Measurements from ENCODE around the gene FZD8. TPM values are rescaled to one million over a fixed set of nuclear protein-coding genes. Genes with fewer than 3 reads are reported as not detected.

Gene FZD8
- total and polyA plus RNA-seq, 2 donors, result 2.1 to 4.3 TPM

DNA sequence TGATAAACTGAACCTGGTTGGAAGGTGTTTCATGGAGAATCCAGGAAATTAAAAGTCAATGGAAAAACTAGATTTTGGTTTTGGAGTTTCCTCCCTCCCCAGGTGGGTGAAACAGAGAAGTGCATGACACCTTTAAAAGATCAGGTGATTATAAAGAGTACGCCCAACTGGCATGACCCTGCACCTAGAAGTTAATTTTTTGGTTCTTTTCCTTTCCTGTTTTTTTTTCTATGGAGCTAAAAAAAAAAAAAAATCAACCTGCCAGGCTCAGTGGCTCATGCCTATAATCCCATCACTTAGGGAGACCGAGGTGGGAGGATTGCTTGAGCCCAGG lies 29.0 kb downstream of the FZD8 start:
- Histone ChIP-seq H3K27ac (ENCODE audit: low read depth in 1 of 2, low read length in 1 of 2) (no peak overlapping the region), H3K9me3 (ENCODE audit: control insufficient read depth in 2 of 2, insufficient read depth in 1 of 2, low read length in 1 of 2) (no peaks in the 10 kb centered on the region), H3K27me3 (ENCODE audit: control insufficient read depth in 2 of 2, insufficient read depth in 1 of 2, low read length in 1 of 2) (peaks cover 9 to 12% of the 10 kb centered on the region in 2 donors), H3K4me1 (ENCODE audit: control insufficient read depth in 2 of 2, insufficient read depth in 2 of 2, low read length in 2 of 2) (no peaks in the 10 kb centered on the region), H3K36me3 (ENCODE audit: control insufficient read depth in 2 of 2, insufficient read depth in 2 of 2, low read length in 1 of 2) (no peaks in the 10 kb centered on the region), H3K4me3 (ENCODE audit: low read length in 2 of 2) (no peak overlapping the region)
- WGBS, result 83% methylated on average over 2 of the region's 2 CpGs
- DNase-seq (ENCODE audit: low read depth in 6 of 9, low spot score in 9 of 9), result no peak

DNA sequence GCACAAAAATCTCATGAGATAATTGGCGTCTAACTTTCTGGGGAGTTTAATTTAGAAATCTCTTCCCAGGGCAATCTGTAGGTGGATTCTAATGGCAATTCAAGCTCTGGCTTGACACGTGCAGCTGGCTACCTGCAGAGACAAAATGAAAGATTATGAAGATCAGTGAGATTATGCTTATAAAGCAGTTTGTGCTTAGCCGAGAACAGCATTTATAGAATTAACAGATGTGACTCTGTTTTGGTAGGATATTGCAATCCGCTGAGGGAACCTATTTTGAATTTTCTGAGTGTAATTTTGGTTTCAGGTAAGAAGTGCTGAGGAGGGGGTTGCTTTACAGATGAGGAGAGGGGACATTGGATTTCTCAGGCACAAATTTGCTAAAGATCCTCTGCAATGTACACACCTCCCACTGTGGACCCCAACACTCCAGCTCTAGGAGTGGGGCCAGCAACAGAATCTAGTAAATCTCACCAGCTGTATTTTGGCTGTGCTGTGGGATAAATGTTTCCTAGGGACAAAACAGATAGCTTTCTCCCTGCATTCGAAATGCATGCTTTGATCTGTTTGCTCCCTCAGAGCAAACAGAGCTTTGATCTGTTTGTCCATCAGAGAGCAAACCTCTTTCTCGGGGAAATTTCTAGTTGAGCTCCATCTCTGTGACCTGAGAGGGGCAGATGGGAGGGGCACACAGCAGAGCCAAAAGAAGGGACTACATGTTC lies 29.6 kb downstream of the FZD8 start:
- WGBS, result 82% methylated on average over 6 of the region's 6 CpGs
- H3K36me3 ChIP-seq (ENCODE audit: control insufficient read depth in 2 of 2, insufficient read depth in 2 of 2, low read length in 1 of 2), result no peaks in the 10 kb centered on the region
- DNase-seq (ENCODE audit: low read depth in 6 of 9, low spot score in 9 of 9), result no peak
- no peaks in the 10 kb centered on the region for H3K4me1 ChIP-seq (ENCODE audit: control insufficient read depth in 2 of 2, insufficient read depth in 2 of 2, low read length in 2 of 2)
- peaks cover 12 to 17% of the 10 kb centered on the region in 2 donors for H3K27me3 ChIP-seq (ENCODE audit: control insufficient read depth in 2 of 2, insufficient read depth in 1 of 2, low read length in 1 of 2)
- no peak overlapping the region for H3K27ac ChIP-seq (ENCODE audit: low read depth in 1 of 2, low read length in 1 of 2)
- no peak overlapping the region for H3K4me3 ChIP-seq (ENCODE audit: low read length in 2 of 2)
- no peaks in the 10 kb centered on the region for H3K9me3 ChIP-seq (ENCODE audit: control insufficient read depth in 2 of 2, insufficient read depth in 1 of 2, low read length in 1 of 2)

DNA sequence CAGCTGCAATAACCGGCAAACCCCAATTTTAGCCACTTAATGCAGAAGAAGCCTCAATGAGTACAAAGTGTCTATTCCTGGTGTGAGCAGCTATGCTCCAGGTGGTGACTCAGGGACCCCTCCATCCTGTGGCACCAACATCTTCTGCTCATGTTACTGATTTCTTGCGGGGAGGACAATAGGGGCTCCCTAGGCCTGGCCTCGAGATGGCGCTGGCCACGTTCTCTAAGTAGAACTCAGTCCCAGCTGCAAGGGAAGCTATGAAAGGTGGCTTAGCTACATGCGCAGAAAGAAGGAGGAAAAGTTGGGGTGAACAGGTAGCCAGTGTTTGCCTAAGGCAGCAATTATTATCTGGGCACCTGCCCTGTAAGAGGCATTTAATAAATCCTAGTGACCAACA lies 30.3 kb downstream of the FZD8 start:
- H3K4me1 ChIP-seq (ENCODE audit: control insufficient read depth in 2 of 2, insufficient read depth in 2 of 2, low read length in 2 of 2), result no peaks in the 10 kb centered on the region
- H3K27me3 ChIP-seq (ENCODE audit: control insufficient read depth in 2 of 2, insufficient read depth in 1 of 2, low read length in 1 of 2), result peaks cover 14 to 25% of the 10 kb centered on the region in 2 donors
- 88% methylated on average over 6 of the region's 6 CpGs for WGBS
- no peak overlapping the region for H3K4me3 ChIP-seq (ENCODE audit: low read length in 2 of 2)
- no peak for DNase-seq (ENCODE audit: low read depth in 6 of 9, low spot score in 9 of 9)
- no peaks in the 10 kb centered on the region for H3K9me3 ChIP-seq (ENCODE audit: control insufficient read depth in 2 of 2, insufficient read depth in 1 of 2, low read length in 1 of 2)
- no peaks in the 10 kb centered on the region for H3K36me3 ChIP-seq (ENCODE audit: control insufficient read depth in 2 of 2, insufficient read depth in 2 of 2, low read length in 1 of 2)
- H3K27ac ChIP-seq (ENCODE audit: low read depth in 1 of 2, low read length in 1 of 2), result no peak overlapping the region

DNA sequence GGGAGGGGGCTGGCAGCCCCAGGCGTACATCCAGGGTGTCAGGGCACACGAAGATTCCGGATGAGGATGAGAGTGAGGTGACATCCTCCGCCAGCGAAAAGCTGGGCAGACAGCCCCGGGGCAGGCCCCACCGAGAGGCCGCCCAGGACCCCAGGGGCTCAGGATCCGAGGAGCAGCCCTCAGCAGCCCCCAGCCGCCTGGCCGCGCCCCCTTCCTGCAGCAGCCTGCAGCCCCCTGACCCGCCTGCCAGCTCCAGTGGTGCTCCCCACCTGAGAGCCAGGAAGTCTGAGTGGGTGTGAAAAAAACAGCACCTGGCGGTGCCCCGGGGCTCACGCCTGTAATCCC lies 33.8 kb downstream of the FZD8 start:
- Histone ChIP-seq H3K4me1 (ENCODE audit: control insufficient read depth in 2 of 2, insufficient read depth in 2 of 2, low read length in 2 of 2) (no peaks in the 10 kb centered on the region), H3K36me3 (ENCODE audit: control insufficient read depth in 2 of 2, insufficient read depth in 2 of 2, low read length in 1 of 2) (no peaks in the 10 kb centered on the region), H3K27ac (ENCODE audit: low read depth in 1 of 2, low read length in 1 of 2) (no peak overlapping the region), H3K9me3 (ENCODE audit: control insufficient read depth in 2 of 2, insufficient read depth in 1 of 2, low read length in 1 of 2) (no peaks in the 10 kb centered on the region), H3K4me3 (ENCODE audit: low read length in 2 of 2) (peak overlapping the region; percentile 29 to 38), H3K27me3 (ENCODE audit: control insufficient read depth in 2 of 2, insufficient read depth in 1 of 2, low read length in 1 of 2) (peaks cover 17 to 45% of the 10 kb centered on the region in 2 donors)
- 69% methylated on average over 16 of the region's 16 CpGs for WGBS
- no peak for DNase-seq (ENCODE audit: low read depth in 6 of 9, low spot score in 9 of 9)

DNA sequence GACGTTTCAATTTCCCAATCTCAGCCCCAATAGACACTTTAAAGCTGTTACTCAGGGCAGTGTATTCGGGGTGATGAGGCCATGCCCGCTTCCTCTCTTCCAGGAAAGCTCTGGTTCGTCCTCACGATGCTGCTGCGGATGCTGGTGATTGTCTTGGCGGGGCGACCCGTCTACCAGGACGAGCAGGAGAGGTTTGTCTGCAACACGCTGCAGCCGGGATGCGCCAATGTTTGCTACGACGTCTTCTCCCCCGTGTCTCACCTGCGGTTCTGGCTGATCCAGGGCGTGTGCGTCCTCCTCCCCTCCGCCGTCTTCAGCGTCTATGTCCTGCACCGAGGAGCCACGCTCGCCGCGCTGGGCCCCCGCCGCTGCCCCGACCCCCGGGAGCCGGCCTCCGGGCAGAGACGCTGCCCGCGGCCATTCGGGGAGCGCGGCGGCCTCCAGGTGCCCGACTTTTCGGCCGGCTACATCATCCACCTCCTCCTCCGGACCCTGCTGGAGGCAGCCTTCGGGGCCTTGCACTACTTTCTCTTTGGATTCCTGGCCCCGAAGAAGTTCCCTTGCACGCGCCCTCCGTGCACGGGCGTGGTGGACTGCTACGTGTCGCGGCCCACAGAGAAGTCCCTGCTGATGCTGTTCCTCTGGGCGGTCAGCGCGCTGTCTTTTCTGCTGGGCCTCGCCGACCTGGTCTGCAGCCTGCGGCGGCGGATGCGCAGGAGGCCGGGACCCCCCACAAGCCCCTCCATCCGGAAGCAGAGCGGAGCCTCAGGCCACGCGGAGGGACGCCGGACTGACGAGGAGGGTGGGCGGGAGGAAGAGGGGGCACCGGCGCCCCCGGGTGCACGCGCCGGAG lies 34.4 kb downstream of the FZD8 start:
- Histone ChIP-seq H3K9me3 (ENCODE audit: control insufficient read depth in 2 of 2, insufficient read depth in 1 of 2, low read length in 1 of 2) (no peaks in the 10 kb centered on the region), H3K27ac (ENCODE audit: low read depth in 1 of 2, low read length in 1 of 2) (no peak overlapping the region), H3K4me3 (ENCODE audit: low read length in 2 of 2) (peak overlapping the region; percentile 29 to 38), H3K27me3 (ENCODE audit: control insufficient read depth in 2 of 2, insufficient read depth in 1 of 2, low read length in 1 of 2) (peaks cover 17 to 45% of the 10 kb centered on the region in 2 donors), H3K4me1 (ENCODE audit: control insufficient read depth in 2 of 2, insufficient read depth in 2 of 2, low read length in 2 of 2) (no peaks in the 10 kb centered on the region), H3K36me3 (ENCODE audit: control insufficient read depth in 2 of 2, insufficient read depth in 2 of 2, low read length in 1 of 2) (no peaks in the 10 kb centered on the region)
- DNase-seq (ENCODE audit: low read depth in 6 of 9, low spot score in 9 of 9), result no peak
- 10% methylated on average over 78 of the region's 78 CpGs for WGBS

DNA sequence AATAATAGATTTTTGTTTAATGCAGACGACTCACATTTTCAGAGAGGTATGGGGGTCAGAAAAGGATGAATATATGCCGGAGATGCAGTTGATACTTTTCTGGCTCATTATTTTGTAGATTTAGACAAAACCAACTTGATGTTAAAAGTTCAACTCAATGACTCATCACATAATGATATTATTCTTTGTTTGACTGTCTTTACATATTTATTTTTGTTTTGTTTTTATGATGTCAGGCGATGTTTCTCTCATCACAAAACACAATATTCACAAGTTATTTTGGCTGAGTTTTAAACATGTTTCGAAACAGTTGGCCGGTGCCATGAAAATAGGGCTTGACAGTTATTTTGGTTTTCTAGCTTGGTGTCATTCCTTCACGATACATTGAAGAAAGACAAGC lies 35.7 kb downstream of the FZD8 start:
- no peak overlapping the region for H3K27ac ChIP-seq (ENCODE audit: low read depth in 1 of 2, low read length in 1 of 2)
- WGBS, result 94% methylated on average over 6 of the region's 6 CpGs
- no peaks in the 10 kb centered on the region for H3K4me1 ChIP-seq (ENCODE audit: control insufficient read depth in 2 of 2, insufficient read depth in 2 of 2, low read length in 2 of 2)
- DNase-seq (ENCODE audit: low read depth in 6 of 9, low spot score in 9 of 9), result no peak
- H3K36me3 ChIP-seq (ENCODE audit: control insufficient read depth in 2 of 2, insufficient read depth in 2 of 2, low read length in 1 of 2), result no peaks in the 10 kb centered on the region
- no peak overlapping the region for H3K4me3 ChIP-seq (ENCODE audit: low read length in 2 of 2)
- H3K27me3 ChIP-seq (ENCODE audit: control insufficient read depth in 2 of 2, insufficient read depth in 1 of 2, low read length in 1 of 2), result peaks cover 17 to 45% of the 10 kb centered on the region in 2 donors
- no peaks in the 10 kb centered on the region for H3K9me3 ChIP-seq (ENCODE audit: control insufficient read depth in 2 of 2, insufficient read depth in 1 of 2, low read length in 1 of 2)

DNA sequence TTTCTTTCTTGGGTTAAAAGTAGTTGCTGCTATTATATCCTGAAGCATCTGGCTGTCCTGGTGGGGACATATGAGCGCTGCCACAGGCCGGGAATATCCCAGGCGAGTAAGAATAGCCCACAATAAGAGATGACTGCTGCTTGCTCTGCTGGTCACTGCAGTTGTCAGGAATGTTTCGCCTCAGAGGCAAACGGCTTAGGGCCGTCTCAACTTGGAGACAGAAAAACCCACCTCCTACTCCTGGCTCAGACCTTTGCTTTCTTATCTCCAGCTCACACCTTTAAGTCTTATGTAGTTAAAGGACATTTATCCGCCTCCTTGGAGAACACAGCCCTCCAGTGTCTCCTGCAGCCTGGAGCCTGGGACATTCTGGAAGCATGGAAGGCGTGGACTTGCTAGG lies 36.9 kb downstream of the FZD8 start, which contains the start of gene GJD4:
Gene GJD4, plus strand, starts transcription at position 151 of the 400 bp plus-strand sequence. Its CDS starts 227 bp downstream, at position 378.
- Histone ChIP-seq H3K27me3 (ENCODE audit: control insufficient read depth in 2 of 2, insufficient read depth in 1 of 2, low read length in 1 of 2) (peaks cover 15 to 45% of the 10 kb centered on the region in 2 donors), H3K4me1 (ENCODE audit: control insufficient read depth in 2 of 2, insufficient read depth in 2 of 2, low read length in 2 of 2) (no peaks in the 10 kb centered on the region), H3K9me3 (ENCODE audit: control insufficient read depth in 2 of 2, insufficient read depth in 1 of 2, low read length in 1 of 2) (no peaks in the 10 kb centered on the region), H3K36me3 (ENCODE audit: control insufficient read depth in 2 of 2, insufficient read depth in 2 of 2, low read length in 1 of 2) (no peaks in the 10 kb centered on the region), H3K4me3 (ENCODE audit: low read length in 2 of 2) (no peak within 1 kb of the TSS), H3K27ac (ENCODE audit: low read depth in 1 of 2, low read length in 1 of 2) (no peak within 1 kb of the TSS)
- DNase-seq (ENCODE audit: low read depth in 6 of 9, low spot score in 9 of 9), result no peak
- 77% methylated on average over 8 of the region's 8 CpGs for WGBS

DNA sequence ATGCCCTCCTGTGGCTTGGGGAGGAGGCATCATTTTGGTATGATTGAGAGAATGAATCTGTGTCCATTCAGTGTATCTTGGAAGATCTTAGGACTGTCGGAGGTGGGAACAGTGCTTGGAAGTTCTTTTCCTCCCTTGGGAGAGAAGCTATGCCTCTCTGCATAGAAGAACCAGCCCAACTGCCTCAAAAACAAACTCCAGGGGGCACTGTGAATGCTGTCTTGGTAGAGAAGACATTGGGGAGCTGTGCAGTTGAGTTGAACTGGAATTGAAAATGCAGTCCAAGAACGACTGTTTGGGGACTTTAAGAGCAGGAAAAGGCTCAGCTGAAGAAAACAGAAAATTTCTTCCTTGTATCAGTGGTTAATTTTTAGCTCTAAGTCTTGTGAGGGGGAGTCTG lies 41.9 kb downstream of the FZD8 start:
- no peak for DNase-seq (ENCODE audit: low read depth in 6 of 9, low spot score in 9 of 9)
- no peak overlapping the region for H3K4me3 ChIP-seq (ENCODE audit: low read length in 2 of 2)
- 87% methylated on average over 2 of the region's 2 CpGs for WGBS
- no peaks in the 10 kb centered on the region for H3K4me1 ChIP-seq (ENCODE audit: control insufficient read depth in 2 of 2, insufficient read depth in 2 of 2, low read length in 2 of 2)
- H3K27me3 ChIP-seq (ENCODE audit: control insufficient read depth in 2 of 2, insufficient read depth in 1 of 2, low read length in 1 of 2), result peaks cover 0 to 11% of the 10 kb centered on the region in 2 donors
- no peak overlapping the region for H3K27ac ChIP-seq (ENCODE audit: low read depth in 1 of 2, low read length in 1 of 2)
- no peaks in the 10 kb centered on the region for H3K9me3 ChIP-seq (ENCODE audit: control insufficient read depth in 2 of 2, insufficient read depth in 1 of 2, low read length in 1 of 2)
- H3K36me3 ChIP-seq (ENCODE audit: control insufficient read depth in 2 of 2, insufficient read depth in 2 of 2, low read length in 1 of 2), result no peaks in the 10 kb centered on the region

DNA sequence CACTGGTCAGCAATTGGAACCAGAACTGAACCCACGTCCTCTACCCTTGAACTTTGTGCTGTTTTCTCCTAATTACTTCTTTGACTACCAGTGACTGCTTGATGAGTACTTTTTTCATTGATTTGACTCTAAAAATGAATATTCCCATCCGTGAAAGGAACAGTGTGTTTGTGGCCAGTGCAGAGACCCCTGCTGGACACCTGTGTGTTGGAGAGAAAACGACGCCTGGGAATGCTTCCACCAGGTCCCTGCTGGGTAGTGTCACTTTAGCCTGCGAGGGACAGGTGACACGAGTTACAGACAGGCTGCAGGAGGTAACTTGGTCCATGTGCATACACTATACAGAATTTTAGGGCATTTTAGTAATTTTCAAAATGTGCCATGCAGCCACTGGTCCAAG lies 43.7 kb downstream of the FZD8 start:
- Histone ChIP-seq H3K27me3 (ENCODE audit: control insufficient read depth in 2 of 2, insufficient read depth in 1 of 2, low read length in 1 of 2) (peaks cover 0 to 3% of the 10 kb centered on the region in 2 donors), H3K27ac (ENCODE audit: low read depth in 1 of 2, low read length in 1 of 2) (no peak overlapping the region), H3K36me3 (ENCODE audit: control insufficient read depth in 2 of 2, insufficient read depth in 2 of 2, low read length in 1 of 2) (no peaks in the 10 kb centered on the region), H3K9me3 (ENCODE audit: control insufficient read depth in 2 of 2, insufficient read depth in 1 of 2, low read length in 1 of 2) (no peaks in the 10 kb centered on the region), H3K4me3 (ENCODE audit: low read length in 2 of 2) (no peak overlapping the region), H3K4me1 (ENCODE audit: control insufficient read depth in 2 of 2, insufficient read depth in 2 of 2, low read length in 2 of 2) (no peaks in the 10 kb centered on the region)
- WGBS, result 54% methylated on average over 6 of the region's 6 CpGs
- no peak for DNase-seq (ENCODE audit: low read depth in 6 of 9, low spot score in 9 of 9)
